OCI-LY7 (cell line): Measurements from ENCODE around the gene SMOC2. TPM values are rescaled to one million over a fixed set of nuclear protein-coding genes. Genes with fewer than 3 reads are reported as not detected.
"Not testable (repeated sequence)": the region's sequence is repeated elsewhere in the genome, so short reads cannot be mapped to it uniquely, and the experiment has no call there.

Experiments used
- BruUV-seq: library from RNA; stranded (reverse); fragments of 400-500 nt; replicated peaks from 2 replicates; lab custom pipeline; 2021; lab: Mats Ljungman, UMichigan
- CTCF ChIA-PET: fragments of 300-600 bp; sonication (Branson Sonifier 250); formaldehyde crosslinking; loops from one replicate; lab custom pipeline; 2022; ENCODE audit warnings: antibody characterized with exemption; ENCODE audit not compliant: unreplicated experiment; lab: Charles Lee
- POLR2A ChIA-PET: fragments of 300-600 bp; sonication (Branson Sonifier 250); formaldehyde crosslinking; loops from one replicate; lab custom pipeline; 2022; ENCODE audit warnings: antibody characterized with exemption; lab: Charles Lee
- DNase-seq: peaks from one replicate; pipeline ENCODE4 v3.0.0-alpha.2; 2015; ENCODE audit warnings: low spot score
- H2AFZ ChIP-seq: fragments of 200-600 bp; sonication (generic), shearing (Covaris generic); 2 replicates; pipeline ENCODE4 v1.6.1; 2014; ENCODE audit warnings: mild to moderate bottlenecking, antibody characterized with exemption, low read length, moderate library complexity
- H3K27ac ChIP-seq: fragments of 200-600 bp; sonication (generic); 2 replicates; pipeline ENCODE4 v1.5.1; 2014; ENCODE audit warnings: mixed run types, low read depth, mild to moderate bottlenecking, moderate library complexity, low read length, inconsistent platforms; ENCODE audit not compliant: poor library complexity, severe bottlenecking
- H3K36me3 ChIP-seq: fragments of 200-600 bp; sonication (generic); 2 replicates; pipeline ENCODE4 v1.6.1; 2014; ENCODE audit warnings: mild to moderate bottlenecking, antibody characterized with exemption, low read length, moderate library complexity, mixed read lengths; ENCODE audit not compliant: insufficient read depth
- H3K4me1 ChIP-seq: fragments of 200-600 bp; sonication (generic); 2 replicates; pipeline ENCODE4 v1.5.1; 2014; ENCODE audit warnings: mild to moderate bottlenecking, low read length; ENCODE audit not compliant: insufficient read depth, poor library complexity, severe bottlenecking
- H3K4me2 ChIP-seq: fragments of 200-600 bp; sonication (generic); 2 replicates; pipeline ENCODE4 v1.6.1; 2014; ENCODE audit warnings: mild to moderate bottlenecking, low read length
- H3K4me3 ChIP-seq: fragments of 200-600 bp; sonication (generic); 2 replicates; pipeline ENCODE4 v1.5.1; 2014; ENCODE audit warnings: mild to moderate bottlenecking, low read depth, low read length; ENCODE audit not compliant: poor library complexity, severe bottlenecking
- H3K79me2 ChIP-seq: fragments of 200-600 bp; sonication (generic); 2 replicates; pipeline ENCODE4 v1.6.1; 2016; ENCODE audit warnings: low read depth, mild to moderate bottlenecking, low read length, moderate library complexity, mixed read lengths; ENCODE audit not compliant: insufficient read depth
- H3K9me2 ChIP-seq: fragments of 200-600 bp; sonication (generic); 2 replicates; pipeline ENCODE4 v1.6.1; 2016; ENCODE audit warnings: mild to moderate bottlenecking, low read length, mixed read lengths; ENCODE audit not compliant: insufficient read depth
- H3K9me3 ChIP-seq: fragments of 200-600 bp; sonication (generic); 2 replicates; pipeline ENCODE4 v1.6.1; 2014; ENCODE audit warnings: mild to moderate bottlenecking, mixed run types, low read length, mixed read lengths
- H4K20me1 ChIP-seq: fragments of 200-600 bp; sonication (generic); 2 replicates; pipeline ENCODE4 v1.6.1; 2014; ENCODE audit warnings: mild to moderate bottlenecking, antibody characterized with exemption, low read length, moderate library complexity, mixed read lengths; ENCODE audit not compliant: insufficient read depth
- EZH2phosphoT487 ChIP-seq: fragments of 200-600 bp; sonication (generic); IDR thresholded peaks from 2 replicates; pipeline ENCODE4 v1.6.1; 2018; ENCODE audit warnings: low read depth, borderline replicate concordance, mild to moderate bottlenecking, mixed run types, antibody characterized with exemption, low read length, moderate library complexity, mixed read lengths
- intact Hi-C: fragments of 100-400 bp; cut with micrococcal nuclease; formaldehyde crosslinking; loops from one replicate; pipeline ENCODE4 v1.10.0; 2022; ENCODE audit not compliant: unreplicated experiment
- total RNA-seq, 2 experiments: library from RNA; depleted of rRNA in 1 of 2; stranded (reverse); fragments of >200 nt in 1 of 2; shearing (Covaris generic) in 1 of 2; gene quantifications; 2 replicates each; pipeline ENCODE4 v1.2.3, GENCODE V29; 2014 to 2022
- TF ChIP-seq, protein P1 (sequence below): fragments of 200-600 bp; sonication (generic); conservative IDR thresholded peaks from 2 replicates; pipeline ENCODE4 v1.5.1; 2014; ENCODE audit warnings: mild to moderate bottlenecking, antibody characterized with exemption, low read length, moderate library complexity, mixed read lengths

Gene SMOC2
- total RNA-seq, 2 experiments from 2014 or later, result not detected

DNA sequence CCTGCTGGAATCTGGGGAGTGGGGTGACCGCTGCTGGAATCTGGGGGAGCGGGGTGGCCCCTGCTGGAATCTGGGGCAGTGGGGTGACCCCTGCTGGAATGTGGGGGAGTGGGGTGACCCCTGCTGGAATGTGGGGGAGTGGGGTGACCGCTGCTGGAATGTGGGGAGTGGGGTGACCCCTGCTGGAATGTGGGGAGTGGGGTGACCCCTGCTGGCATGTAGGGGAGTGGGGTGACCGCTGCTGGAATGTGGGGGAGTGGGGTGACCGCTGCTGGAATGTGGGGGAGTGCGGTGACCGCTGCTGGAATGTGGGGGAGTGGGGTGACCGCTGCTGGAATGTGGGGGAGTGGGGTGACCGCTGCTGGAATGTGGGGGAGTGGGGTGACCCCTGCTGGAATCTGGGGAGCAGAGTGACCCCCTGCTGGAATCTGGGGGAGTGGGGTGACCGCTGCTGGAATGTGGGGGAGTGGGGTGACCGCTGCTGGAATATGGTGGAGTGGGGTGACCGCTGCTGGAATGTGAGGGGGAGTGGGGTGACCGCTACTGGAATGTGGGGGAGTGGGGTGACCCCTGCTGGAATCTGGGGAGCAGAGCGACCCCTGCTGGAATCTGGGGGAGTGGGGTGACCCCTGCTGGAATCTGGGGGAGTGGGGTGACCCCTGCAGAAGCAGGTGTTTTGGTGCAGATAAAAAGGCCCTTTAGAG is 97.4 kb downstream of the SMOC2 start:
- TF ChIP-seq, protein P1, sequence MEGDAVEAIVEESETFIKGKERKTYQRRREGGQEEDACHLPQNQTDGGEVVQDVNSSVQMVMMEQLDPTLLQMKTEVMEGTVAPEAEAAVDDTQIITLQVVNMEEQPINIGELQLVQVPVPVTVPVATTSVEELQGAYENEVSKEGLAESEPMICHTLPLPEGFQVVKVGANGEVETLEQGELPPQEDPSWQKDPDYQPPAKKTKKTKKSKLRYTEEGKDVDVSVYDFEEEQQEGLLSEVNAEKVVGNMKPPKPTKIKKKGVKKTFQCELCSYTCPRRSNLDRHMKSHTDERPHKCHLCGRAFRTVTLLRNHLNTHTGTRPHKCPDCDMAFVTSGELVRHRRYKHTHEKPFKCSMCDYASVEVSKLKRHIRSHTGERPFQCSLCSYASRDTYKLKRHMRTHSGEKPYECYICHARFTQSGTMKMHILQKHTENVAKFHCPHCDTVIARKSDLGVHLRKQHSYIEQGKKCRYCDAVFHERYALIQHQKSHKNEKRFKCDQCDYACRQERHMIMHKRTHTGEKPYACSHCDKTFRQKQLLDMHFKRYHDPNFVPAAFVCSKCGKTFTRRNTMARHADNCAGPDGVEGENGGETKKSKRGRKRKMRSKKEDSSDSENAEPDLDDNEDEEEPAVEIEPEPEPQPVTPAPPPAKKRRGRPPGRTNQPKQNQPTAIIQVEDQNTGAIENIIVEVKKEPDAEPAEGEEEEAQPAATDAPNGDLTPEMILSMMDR, result 0 out of 2 replicates have a peak, but pooled peaks have one; percentile 19
- H3K4me3 ChIP-seq, BruUV-seq, H4K20me1 ChIP-seq, POLR2A ChIA-PET, H2AFZ ChIP-seq, H3K4me1 ChIP-seq, H3K4me2 ChIP-seq, CTCF ChIA-PET, DNase-seq, H3K36me3 ChIP-seq, H3K9me2 ChIP-seq, intact Hi-C loops, H3K27ac ChIP-seq, H3K79me2 ChIP-seq, H3K9me3 ChIP-seq: not testable (repeated sequence)

- H2AFZ ChIP-seq, result no peak overlapping the region
- H3K9me3 ChIP-seq, result no peaks in the 10 kb centered on the region
- no peak overlapping the region for H3K4me3 ChIP-seq
- no peaks in the 10 kb centered on the region for H3K79me2 ChIP-seq
- no peak for DNase-seq
- no peaks in the 10 kb centered on the region for H3K36me3 ChIP-seq
- no peaks in the 10 kb centered on the region for H3K9me2 ChIP-seq
- TF ChIP-seq, protein P1, result no peak
- TF ChIP-seq EZH2phosphoT487, result no peak
- no peak overlapping the region for H3K4me2 ChIP-seq
- no TSS peak for BruUV-seq
- no peaks in the 10 kb centered on the region for H4K20me1 ChIP-seq
- POLR2A ChIA-PET, result interaction anchor here (1.2 kb wide), 1 partner anchor 9 kb away, joined by 3 read pairs; no protein-coding TSS in a partner anchor
- intact Hi-C loops, result no loop called here
- CTCF ChIA-PET, result no interaction called here
- H3K4me1 ChIP-seq, result no peaks in the 10 kb centered on the region
- H3K27ac ChIP-seq, result no peak overlapping the region
Observed at GRCh38 chr6:168538892-168539811, 98.2 kb downstream of the SMOC2 start.
